ENCODE results near the gene SELENOK. TPM values are rescaled to one million over a fixed set of nuclear protein-coding genes. Genes with fewer than 3 reads are reported as not detected.

The SELENOK gene
- total RNA-seq = 18.5 and 25.8 TPM in 2 replicates

GRCh38 chr3:53891497-53892285, at the start of gene SELENOK:
Gene SELENOK (minus strand): TSS chr3:53891859.

GRCh38 chr3:53881691-53882593, 9.7 kb downstream of the SELENOK start, which contains the start of gene ACTR8:
Gene ACTR8 (minus strand): TSS chr3:53882152. CDS start chr3:53882101, 51 bp downstream.

GRCh38 chr3:53846134-53846850, 45.4 kb downstream of the SELENOK start, which contains the start of the genes CHDH and IL17RB:
Gene CHDH (minus strand): TSS chr3:53846419. CDS start chr3:53824008, 22,411 bp downstream.
Gene IL17RB (plus strand): TSS chr3:53846568. CDS start chr3:53846589, 21 bp downstream.

Other genes starting within 250 kb of the SELENOK start
- gene CHDH, start 45.4 kb downstream of the SELENOK start, total RNA-seq = under 0.01 and 0.76 TPM in 2 replicates
- gene IL17RB, start 45.3 kb downstream of the SELENOK start, total RNA-seq = under 0.01 and 0.11 TPM in 2 replicates
- gene ACTR8, start 9.7 kb downstream of the SELENOK start, total RNA-seq = 27.8 and 39.3 TPM in 2 replicates
- gene CACNA2D3, start 230.7 kb upstream of the SELENOK start, total RNA-seq = 13.8 and 16.5 TPM in 2 replicates

Data from placental epithelial cell (primary cell).